ENCODE results near the gene BDKRB2. TPM values are rescaled to one million over a fixed set of nuclear protein-coding genes. Genes with fewer than 3 reads are reported as not detected.

Gene BDKRB2
- total and polyA plus RNA-seq, 2 of the 13 experiments (the other 11 are each of a cell fraction or from before 2014, with no cell fraction given), result 0.03 TPM; not detected in 1

DNA sequence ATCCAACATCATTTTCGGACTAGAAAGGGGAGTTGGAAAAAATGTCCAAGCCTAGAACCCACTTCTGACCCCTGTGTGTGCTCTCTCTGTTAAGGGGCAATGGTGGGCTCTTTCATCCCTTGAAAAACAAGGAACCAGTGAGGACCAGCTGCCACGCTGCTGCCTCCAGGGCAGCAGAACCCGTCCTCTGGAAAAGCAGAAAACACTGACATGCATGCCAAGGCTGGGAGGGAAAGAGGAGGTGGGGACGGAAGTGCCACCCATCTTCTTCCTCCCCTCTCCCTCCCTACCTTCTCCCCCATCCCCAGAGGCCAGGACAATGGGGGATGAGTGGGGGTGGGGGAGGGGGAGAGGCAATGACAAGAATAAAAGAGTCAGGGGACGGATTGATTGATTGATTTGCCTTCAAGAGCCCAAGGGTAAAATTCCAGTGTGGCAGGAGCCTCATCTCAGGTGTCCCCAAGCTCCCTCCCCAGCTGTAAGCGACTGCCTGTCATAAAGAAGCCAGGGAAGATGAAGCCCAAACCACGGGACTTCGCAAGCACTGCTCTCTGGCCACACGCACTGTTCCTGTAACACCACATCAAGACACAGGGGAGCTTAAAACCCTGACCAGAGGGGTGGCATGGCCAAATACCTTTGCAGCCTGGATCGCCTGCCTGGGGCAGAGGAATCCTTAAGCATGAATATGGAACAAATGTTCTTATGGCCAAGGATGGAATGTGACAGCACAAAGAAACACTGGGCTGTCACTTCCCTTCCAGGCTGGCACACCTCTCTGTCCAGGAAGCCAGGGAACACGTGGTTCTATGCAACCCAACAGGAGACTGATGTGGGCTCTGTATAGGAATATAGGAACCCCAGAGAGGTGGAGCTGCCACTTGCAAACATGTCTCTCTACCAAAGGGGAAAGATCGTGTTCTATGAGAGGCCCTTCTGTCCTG is 38.9 kb upstream of the BDKRB2 start:
- ChIA-PET CTCF (ENCODE audit: low intra/inter-chr PET ratio, low total read pairs) (no interaction called here), POLR2A (no interaction called here)
- Histone ChIP-seq H3K27ac (ENCODE audit: extremely low read length, insufficient read depth, low read length) (no peak overlapping the region), H3K9me3 (ENCODE audit: low read length) (no peaks in the 10 kb centered on the region), H3K4me3 (replicated peaks in 1 of 3; ENCODE audit: insufficient read depth in 1 of 3, low read depth in 2 of 3, low read length in 3 of 3) (no peak overlapping the region), H4K20me1 (ENCODE audit: insufficient read depth, low read length) (no peaks in the 10 kb centered on the region), H2AFZ (ENCODE audit: low read length) (no peak overlapping the region), H3K9ac (ENCODE audit: insufficient read depth, low read depth, low read length) (no peak overlapping the region), H3K36me3 (replicated peaks in 1 of 2; ENCODE audit: control insufficient read depth in 1 of 2, insufficient read depth in 2 of 2, low read length in 2 of 2) (no peaks in the 10 kb centered on the region), H3K27me3 (ENCODE audit: control insufficient read depth in 1 of 2, insufficient read depth in 2 of 2, low read length in 2 of 2) (no peaks in the 10 kb centered on the region), H3K4me2 (ENCODE audit: low read depth, low read length) (no peak overlapping the region), H3K4me1 (ENCODE audit: insufficient read depth, low read length) (peaks cover 3% of the 10 kb centered on the region), H3K79me2 (ENCODE audit: insufficient read depth, low read length) (no peaks in the 10 kb centered on the region)
- TF ChIP-seq CERS6 (CRISPR knock-in tag; IDR thresholded peaks at IDR 0.05) (no peak), CCAR2 (optimal IDR thresholded peaks at IDR 0.05; ENCODE audit: low read depth, low read length) (no peak), ARNT (IDR thresholded peaks at IDR 0.05) (no peak), ZNF766 (CRISPR knock-in tag; IDR thresholded peaks at IDR 0.05; ENCODE audit: borderline replicate concordance) (no peak), SRF (IDR thresholded peaks at IDR 0.05; ENCODE audit: low read depth, low read length) (no peak), ZNF704 (CRISPR knock-in tag; IDR thresholded peaks at IDR 0.05; ENCODE audit: borderline replicate concordance) (no peak)
- DNase-seq (ENCODE audit: low spot score), result no peak
- 24% methylated on average over 10 of the region's 12 CpGs for WGBS (ENCODE audit: low lambda C conversion rate)
- intact Hi-C loops (cut with micrococcal nuclease; ENCODE audit: unreplicated experiment), result no loop called here
- in situ Hi-C loops (cut with HindIII; ENCODE audit: extremely low pct_ligation_motif_present, low pct_unique_long_range_greater_than_20kb), result no loop called here
- no TSS peak for BruUV-seq (replicated peaks)
- FAIRE-seq, result no peak
- no peak for ATAC-seq
